ENCODE data around the gene PRTFDC1.
A peak's percentile ranks its signal among the peaks of the same experiment; 100 is the strongest.
"Not testable (repeated sequence)": the region's sequence is repeated elsewhere in the genome, so short reads cannot be mapped to it uniquely, and the experiment has no call there.

PRTFDC1 gene

DNA sequence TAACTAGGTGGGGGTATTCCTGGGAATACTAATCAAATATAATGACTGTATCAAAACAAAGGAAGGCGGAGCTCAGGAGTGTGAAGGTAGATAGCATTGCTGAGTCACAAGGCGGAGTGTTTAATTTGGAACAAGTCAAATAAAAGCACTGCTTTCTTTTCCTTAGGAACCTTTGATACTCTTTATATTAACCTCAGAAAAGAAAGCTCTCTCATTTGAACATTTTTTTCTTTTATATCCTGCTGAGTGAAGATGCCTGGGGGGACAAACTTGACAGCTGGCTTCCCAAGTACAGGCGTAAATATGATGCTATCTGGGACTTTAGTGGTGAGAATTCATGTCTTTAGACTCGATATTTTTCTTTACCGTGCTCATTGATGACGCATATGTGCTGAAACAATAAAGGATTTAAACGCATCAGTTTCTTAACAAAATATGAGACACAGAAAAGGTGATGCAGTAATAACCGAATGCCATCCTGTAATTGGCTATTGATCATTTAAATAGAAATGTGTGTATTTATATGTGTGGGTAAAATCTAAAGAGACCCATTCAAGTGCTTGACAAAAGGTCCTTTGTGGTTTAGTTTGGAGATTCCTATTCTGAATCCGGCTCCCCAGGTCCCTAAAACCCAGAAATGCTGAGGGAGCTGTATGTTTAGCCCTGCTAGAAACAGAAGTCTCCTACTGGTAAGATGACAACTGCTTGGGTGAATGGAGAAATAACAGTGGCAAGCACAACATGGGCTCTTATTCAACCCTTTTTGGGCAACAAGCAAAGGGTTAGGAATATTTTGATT lies 102.7 kb downstream of the PRTFDC1 start:
- DNase-seq: no peak

DNA sequence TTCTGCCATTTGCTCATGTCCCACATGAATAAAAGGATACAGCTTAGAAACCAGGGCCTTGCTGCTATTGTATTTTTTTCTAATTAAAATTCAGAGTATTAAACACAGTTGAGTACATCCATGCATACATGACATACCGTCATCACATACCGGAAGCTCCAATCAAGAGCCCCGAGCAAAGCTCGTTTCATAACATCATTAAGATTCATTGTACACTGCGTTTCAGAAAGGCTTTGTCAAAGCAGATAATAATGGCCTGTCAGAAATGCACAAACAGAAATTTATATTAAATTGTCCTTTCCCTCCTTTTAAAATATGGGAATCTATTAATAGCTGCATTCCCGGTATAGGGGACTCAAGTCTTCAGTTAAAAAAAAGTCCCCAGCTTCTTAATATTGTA lies 103.4 kb downstream of the PRTFDC1 start:
- DNase-seq: peak in 3 of 56 donors; percentile 19 to 22 (median 21)

DNA sequence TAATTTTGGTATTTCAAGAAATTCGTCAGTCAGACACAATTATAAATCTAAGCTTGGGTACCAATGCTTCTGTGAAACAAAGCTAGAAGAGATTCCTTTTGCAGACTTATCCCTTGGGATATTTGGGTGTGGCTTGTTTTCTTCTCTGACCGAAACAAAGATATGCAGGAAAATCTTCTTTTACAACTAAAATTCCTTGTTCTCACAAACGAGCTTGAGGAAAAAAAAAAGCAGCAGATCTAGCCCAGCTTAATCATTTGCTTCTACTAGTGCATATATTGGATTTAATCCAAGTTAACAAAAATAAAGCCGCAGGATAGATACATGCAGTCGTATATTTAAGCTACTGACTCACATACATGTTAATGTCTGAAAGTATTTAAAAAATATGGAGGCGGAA lies 104.2 kb downstream of the PRTFDC1 start:
- no peak for DNase-seq

DNA sequence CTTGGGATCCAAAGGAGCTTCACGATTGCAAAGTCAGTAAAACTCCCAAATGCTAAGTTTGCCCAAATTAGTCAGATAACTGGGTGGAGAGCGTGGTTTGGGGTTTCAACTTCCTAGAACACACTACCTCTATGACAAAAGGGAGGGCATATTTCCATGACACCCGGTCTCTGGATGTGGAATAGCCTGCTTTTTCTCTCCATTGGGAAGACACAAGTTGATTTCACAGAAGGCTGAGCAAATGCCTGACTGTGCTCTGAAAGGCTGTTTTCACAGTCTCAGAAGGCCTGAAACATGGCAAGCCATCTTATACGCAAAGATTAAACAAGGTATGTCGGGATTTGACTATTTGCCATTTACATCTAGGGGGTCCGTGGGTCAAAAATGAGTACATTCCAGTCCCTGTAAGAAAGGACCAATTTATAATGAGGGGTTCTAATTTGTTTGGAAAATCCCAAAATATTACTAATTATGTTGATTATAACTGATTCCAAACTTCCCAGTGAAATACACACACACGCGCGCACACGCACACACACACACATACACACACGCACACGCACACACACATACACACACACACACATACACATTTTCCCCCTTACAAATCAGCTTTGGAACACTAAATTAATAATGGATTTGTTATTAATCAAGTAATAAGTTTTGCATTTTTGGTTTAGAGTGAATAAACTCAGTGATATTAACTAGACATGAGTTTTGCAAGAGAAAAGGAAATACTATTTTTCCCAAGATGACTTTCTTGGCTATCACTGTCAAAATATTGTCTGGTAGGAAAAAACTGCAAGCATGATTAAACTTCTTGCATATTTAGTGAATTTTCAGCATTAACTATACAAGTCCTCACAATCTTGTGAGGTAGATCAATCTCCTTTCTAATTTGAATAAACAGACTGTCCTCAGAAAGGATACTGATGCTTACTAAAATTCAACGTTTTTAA lies 105.0 kb downstream of the PRTFDC1 start:
- DNase-seq: no peak

DNA sequence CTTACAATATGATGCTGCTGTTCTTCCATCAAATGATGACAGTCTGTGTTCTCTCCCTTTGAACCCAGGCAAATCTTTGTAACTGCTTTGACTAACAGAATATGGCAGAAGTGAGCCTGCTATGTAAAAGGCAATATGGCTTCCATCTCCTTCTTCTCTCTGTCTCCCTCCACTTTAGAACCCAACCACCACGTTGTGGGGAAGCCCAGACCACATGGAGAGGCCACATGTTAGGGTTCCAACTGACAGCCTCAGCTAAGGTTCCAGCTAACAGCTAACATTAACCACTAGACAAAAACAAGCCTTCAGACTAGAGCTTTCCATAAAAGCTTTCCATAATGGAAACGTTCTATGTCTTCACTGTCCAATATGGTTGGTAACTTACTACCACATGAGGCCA lies 107.7 kb downstream of the PRTFDC1 start:
- DNase-seq: no peak

DNA sequence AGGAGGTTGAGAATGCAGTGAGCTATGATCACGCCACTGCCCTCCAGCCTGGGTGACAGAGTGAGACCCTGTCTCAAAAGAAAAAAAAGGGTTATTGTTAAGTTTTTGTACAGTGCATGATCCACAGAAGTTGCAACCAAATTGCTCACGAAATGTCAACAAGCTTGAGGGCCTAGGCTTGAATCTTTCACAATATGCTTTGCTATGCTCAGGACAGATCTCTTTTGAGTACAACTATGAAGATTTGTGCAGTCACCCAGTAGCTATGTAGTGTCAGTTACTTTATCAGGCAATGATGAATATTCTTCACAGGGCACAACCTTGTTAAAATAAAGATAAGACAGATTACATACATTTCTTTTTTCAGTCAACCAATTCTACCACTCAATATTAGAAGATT lies 109.2 kb downstream of the PRTFDC1 start:
- DNase-seq: no peak

- no peak for DNase-seq
These were observed 109.5 kb downstream of the PRTFDC1 start for GRCh38 chr10:24842856-24843255.

- no peak for DNase-seq
These were observed 110.9 kb downstream of the PRTFDC1 start for GRCh38 chr10:24841530-24841929.

DNA sequence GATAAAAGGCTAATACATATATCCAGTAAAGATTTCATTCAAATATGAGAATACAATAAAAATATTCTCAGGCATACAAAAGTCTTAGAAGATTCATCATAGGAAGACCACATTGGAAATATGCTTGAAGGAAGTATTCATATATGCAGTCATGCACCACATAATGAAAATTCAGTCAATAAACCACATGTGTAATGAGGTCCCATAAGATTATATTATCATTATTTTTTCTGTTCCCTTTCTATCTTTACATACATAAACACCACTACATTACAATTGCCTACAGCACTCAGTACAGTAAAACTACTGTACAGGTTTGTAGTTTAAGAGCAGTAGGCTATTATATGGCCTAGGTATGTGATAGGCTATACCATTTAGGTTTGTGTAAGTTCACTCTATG lies 111.6 kb downstream of the PRTFDC1 start:
- no peak for DNase-seq

DNA sequence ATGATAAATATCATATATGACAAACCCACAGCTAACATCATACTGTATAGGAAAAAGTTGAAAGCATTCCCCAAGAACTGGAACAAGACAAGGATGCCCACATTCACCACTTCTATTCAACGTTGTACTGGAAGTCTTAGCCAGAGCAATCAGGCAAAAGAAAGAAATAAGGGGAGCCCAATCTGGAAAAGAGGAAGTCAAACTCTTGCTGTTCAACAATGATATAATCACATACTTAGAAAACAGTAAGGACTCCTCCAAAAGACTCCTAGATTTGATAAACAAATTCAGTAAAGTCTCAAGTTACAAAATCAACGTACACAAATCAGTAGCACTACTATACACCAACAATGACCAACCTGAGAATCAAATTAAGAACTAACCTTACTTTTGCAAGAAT lies 114.6 kb downstream of the PRTFDC1 start:
- not testable (repeated sequence) for DNase-seq

DNA sequence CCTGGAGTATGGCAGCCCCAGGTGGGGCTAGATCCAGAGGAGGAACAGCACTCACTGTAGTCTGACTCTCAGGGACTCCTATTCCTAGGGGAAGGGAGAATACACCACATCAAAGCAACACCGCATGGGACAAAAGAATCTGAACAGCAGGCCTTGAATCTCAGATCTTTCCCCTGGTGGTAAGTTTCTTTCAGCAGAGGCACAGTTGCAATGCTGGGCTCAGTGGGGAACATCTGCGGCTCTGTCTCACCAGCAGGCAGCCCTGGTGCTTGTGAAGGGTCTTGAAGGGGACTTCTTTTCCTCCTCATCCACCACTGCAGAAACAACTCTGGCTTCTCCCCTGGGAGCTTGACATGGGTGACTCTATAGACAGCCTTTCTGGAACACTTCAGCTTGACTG lies 117.5 kb downstream of the PRTFDC1 start:
- no peak for DNase-seq

GRCh38 chr10:24826009-24826408 lies 126.4 kb downstream of the PRTFDC1 start:
- no peak for DNase-seq

DNA sequence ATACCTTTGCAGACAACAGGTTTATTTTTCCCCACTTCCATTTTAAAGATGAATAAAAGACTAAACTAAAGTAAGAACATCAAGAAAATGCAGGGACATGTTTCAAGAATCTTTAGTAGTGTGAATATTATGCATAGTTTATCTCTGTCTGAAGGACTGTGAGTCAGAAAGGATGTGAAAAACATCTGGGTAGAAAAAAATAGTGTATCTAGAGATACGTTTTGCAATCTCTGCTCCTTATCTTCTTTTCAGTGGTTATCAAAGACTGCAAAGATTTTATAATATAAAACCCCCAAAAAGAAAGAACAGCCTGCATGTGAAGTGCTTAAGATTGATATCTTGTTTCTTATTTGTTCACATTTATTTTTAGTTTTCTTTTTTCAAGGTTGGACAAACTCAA lies 126.9 kb downstream of the PRTFDC1 start:
- no peak for DNase-seq

- no peak for DNase-seq
These were observed 127.9 kb downstream of the PRTFDC1 start for GRCh38 chr10:24824536-24824935.

- DNase-seq: no peak
These were observed 128.3 kb downstream of the PRTFDC1 start for GRCh38 chr10:24824124-24824523.

GRCh38 chr10:24822590-24822989 lies 129.8 kb downstream of the PRTFDC1 start:
- peak in 18 of 56 donors; percentile 5 to 78 (median 36) for DNase-seq

DNA sequence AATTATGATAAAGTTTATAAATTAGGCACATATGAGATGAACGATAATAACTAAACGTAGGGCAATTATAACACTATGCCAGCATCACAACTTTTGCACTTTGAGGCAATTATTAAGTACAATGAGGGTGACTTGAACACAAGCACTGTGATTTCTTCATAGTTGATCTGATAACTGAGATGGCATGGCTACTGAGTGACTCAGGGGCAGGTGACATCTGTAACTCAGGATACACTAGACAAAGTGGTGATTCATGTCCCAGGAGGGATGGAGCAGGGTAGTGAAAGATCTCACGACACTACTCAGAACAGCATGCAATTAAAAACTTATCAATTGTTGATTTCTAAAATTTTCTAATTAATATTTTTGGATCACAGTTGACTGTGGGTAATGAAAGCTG lies 130.4 kb downstream of the PRTFDC1 start:
- DNase-seq: no peak

GRCh38 chr10:24816868-24817396 lies 135.5 kb downstream of the PRTFDC1 start:
- DNase-seq: no peak

DNA sequence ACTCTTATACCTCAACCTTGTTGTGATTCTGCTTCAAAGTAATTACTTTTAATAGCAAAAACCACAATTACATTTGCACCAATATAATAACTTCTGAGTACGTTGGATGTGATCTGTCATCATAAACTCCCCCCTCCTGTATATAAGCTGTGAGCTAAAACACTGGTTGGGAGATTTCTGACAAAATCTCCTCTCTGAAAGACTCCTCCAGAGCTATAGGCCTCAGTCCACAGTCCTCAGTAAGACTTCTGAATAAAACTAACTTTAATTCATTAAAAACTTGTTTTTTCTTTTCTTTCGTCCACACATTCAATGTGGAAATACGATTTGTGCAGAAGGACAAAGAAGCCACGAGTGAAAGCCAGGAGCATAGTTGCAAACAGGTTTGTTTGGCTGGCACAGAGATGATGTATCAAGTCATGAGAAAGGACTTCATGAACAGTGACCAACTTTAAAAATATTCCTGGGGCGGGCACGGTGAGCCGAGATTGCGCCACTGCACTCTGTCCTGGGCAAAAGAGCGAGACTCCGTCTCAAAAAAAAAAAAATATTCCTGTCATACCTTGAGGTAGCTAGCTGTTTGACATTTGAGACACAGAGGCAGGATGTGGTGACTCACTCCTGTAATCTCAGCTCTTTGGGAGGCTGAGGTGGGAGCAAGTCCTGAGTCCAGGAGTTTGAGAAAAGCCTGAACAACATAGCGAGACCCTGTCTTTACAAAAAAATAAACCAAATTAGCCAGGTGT lies 137.7 kb downstream of the PRTFDC1 start:
- DNase-seq: no peak

GRCh38 chr10:24813856-24814255 lies 138.6 kb downstream of the PRTFDC1 start:
- DNase-seq: no peak

GRCh38 chr10:24806262-24806661 lies 146.1 kb downstream of the PRTFDC1 start:
- peak in 47 of 56 donors; percentile 7 to 79 (median 48) for DNase-seq

Measured in nucleus accumbens (tissue), 56 donors.